MM.1S (cell line): ENCODE data around the gene ADNP.

Experiments
- DNase-seq: peaks from one replicate; pipeline ENCODE4 v3.0.0-alpha.2; 2015
- H2AFZ ChIP-seq: fragments of 300-600 bp; sonication (generic); 2 replicates; pipeline ENCODE4 v1.6.0; 2016; ENCODE audit warnings: antibody characterized with exemption, low read length
- H3F3A ChIP-seq: fragments of 300-600 bp; sonication (generic); 2 replicates; pipeline ENCODE4 v1.6.1; 2016; ENCODE audit warnings: mild to moderate bottlenecking, antibody characterized with exemption, low read length, moderate library complexity, mixed read lengths; ENCODE audit not compliant: insufficient read depth
- H3K27ac ChIP-seq: fragments of 300-600 bp; sonication (generic); 2 replicates; pipeline ENCODE4 v1.5.1; 2016; ENCODE audit warnings: mild to moderate bottlenecking, low read length
- H3K27me3 ChIP-seq: fragments of 300-600 bp; sonication (generic); replicated peaks from 2 replicates; pipeline ENCODE4 v1.6.0; 2016; ENCODE audit warnings: low read length; ENCODE audit not compliant: insufficient read depth
- H3K36me3 ChIP-seq: fragments of 300-600 bp; sonication (generic); replicated peaks from 2 replicates; pipeline ENCODE4 v1.6.1; 2016; ENCODE audit warnings: mild to moderate bottlenecking, low read length, mixed read lengths; ENCODE audit not compliant: insufficient read depth
- H3K4me1 ChIP-seq: fragments of 300-600 bp; sonication (generic); 2 replicates; pipeline ENCODE4 v1.6.1; 2016; ENCODE audit warnings: low read length, mixed read lengths
- H3K4me2 ChIP-seq: fragments of 300-600 bp; sonication (generic); 2 replicates; pipeline ENCODE4 v1.6.0; 2016; ENCODE audit warnings: low read depth, low read length
- H3K4me3 ChIP-seq: fragments of 300-600 bp; sonication (generic); 2 replicates; pipeline ENCODE4 v1.5.1; 2016; ENCODE audit warnings: low read length, mixed read lengths
- H3K79me2 ChIP-seq: fragments of 300-600 bp; sonication (generic); 2 replicates; pipeline ENCODE4 v1.6.1; 2016; ENCODE audit warnings: mixed run types, low read length, mixed read lengths
- H3K9ac ChIP-seq: fragments of 300-600 bp; sonication (generic); 2 replicates; pipeline ENCODE4 v1.6.1; 2016; ENCODE audit warnings: low read length, mixed read lengths
- H3K9me2 ChIP-seq: fragments of 300-600 bp; sonication (generic); replicated peaks from 2 replicates; pipeline ENCODE4 v1.6.1; 2016; ENCODE audit warnings: mild to moderate bottlenecking, low read length, mixed read lengths; ENCODE audit not compliant: insufficient read depth
- H3K9me3 ChIP-seq: fragments of 300-600 bp; sonication (generic); replicated peaks from 2 replicates; pipeline ENCODE4 v1.6.1; 2016; ENCODE audit warnings: mild to moderate bottlenecking, low read length, mixed read lengths; ENCODE audit not compliant: insufficient read depth
- H4K20me1 ChIP-seq: fragments of 300-600 bp; sonication (generic); 2 replicates; pipeline ENCODE4 v1.6.1; 2016; ENCODE audit warnings: mild to moderate bottlenecking, low read length, moderate library complexity, mixed read lengths; ENCODE audit not compliant: insufficient read depth
- EZH2 ChIP-seq: fragments of 300-600 bp; sonication (generic); optimal IDR thresholded peaks from 2 replicates; pipeline ENCODE3; 2017; ENCODE audit warnings: low read depth, mild to moderate bottlenecking, antibody characterized with exemption, low read length, mixed read lengths
- EZH2phosphoT487 ChIP-seq: fragments of 300-600 bp; sonication (generic); IDR thresholded peaks from 2 replicates; pipeline ENCODE4 v1.6.1; 2018; ENCODE audit warnings: antibody characterized with exemption, low read length
- TF ChIP-seq, protein P1 (sequence below): fragments of 300-600 bp; sonication (generic); IDR thresholded peaks from 2 replicates; pipeline ENCODE4 v1.5.1; 2016; ENCODE audit warnings: antibody characterized with exemption, low read length, mixed read lengths

ADNP gene

GRCh38 chr20:50866036-50866685, 65.1 kb downstream of the ADNP start:
- Histone ChIP-seq H3K4me1 (no peaks in the 10 kb centered on the region), H3K79me2 (no peaks in the 10 kb centered on the region), H3K36me3 (no peaks in the 10 kb centered on the region), H2AFZ (no peak overlapping the region), H3K9me3 (no peaks in the 10 kb centered on the region), H3K4me3 (no peak overlapping the region), H3K9me2 (no peaks in the 10 kb centered on the region), H3K27me3 (no peaks in the 10 kb centered on the region), H3K9ac (no peak overlapping the region), H3F3A (no peaks in the 10 kb centered on the region), H4K20me1 (no peaks in the 10 kb centered on the region), H3K4me2 (no peak overlapping the region), H3K27ac (no peak overlapping the region)
- DNase-seq = no peak
- TF ChIP-seq, protein P1, sequence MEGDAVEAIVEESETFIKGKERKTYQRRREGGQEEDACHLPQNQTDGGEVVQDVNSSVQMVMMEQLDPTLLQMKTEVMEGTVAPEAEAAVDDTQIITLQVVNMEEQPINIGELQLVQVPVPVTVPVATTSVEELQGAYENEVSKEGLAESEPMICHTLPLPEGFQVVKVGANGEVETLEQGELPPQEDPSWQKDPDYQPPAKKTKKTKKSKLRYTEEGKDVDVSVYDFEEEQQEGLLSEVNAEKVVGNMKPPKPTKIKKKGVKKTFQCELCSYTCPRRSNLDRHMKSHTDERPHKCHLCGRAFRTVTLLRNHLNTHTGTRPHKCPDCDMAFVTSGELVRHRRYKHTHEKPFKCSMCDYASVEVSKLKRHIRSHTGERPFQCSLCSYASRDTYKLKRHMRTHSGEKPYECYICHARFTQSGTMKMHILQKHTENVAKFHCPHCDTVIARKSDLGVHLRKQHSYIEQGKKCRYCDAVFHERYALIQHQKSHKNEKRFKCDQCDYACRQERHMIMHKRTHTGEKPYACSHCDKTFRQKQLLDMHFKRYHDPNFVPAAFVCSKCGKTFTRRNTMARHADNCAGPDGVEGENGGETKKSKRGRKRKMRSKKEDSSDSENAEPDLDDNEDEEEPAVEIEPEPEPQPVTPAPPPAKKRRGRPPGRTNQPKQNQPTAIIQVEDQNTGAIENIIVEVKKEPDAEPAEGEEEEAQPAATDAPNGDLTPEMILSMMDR = no peak
- TF ChIP-seq EZH2 (no peak), EZH2phosphoT487 (no peak)

- no peaks in the 10 kb centered on the region for H3K36me3 ChIP-seq
- H3K9ac ChIP-seq = no peak overlapping the region
- H3K4me1 ChIP-seq = no peaks in the 10 kb centered on the region
Observed at GRCh38 chr20:50865591-50865990, 65.6 kb downstream of the ADNP start.

GRCh38 chr20:50865114-50865513, 66.1 kb downstream of the ADNP start:
- Histone ChIP-seq H3K9ac (no peak overlapping the region), H3K36me3 (no peaks in the 10 kb centered on the region), H3F3A (no peaks in the 10 kb centered on the region), H3K4me3 (no peak overlapping the region), H2AFZ (no peak overlapping the region), H3K9me3 (no peaks in the 10 kb centered on the region), H3K4me1 (no peaks in the 10 kb centered on the region), H3K79me2 (no peaks in the 10 kb centered on the region), H3K27ac (no peak overlapping the region), H3K4me2 (no peak overlapping the region), H4K20me1 (no peaks in the 10 kb centered on the region), H3K27me3 (no peaks in the 10 kb centered on the region), H3K9me2 (no peaks in the 10 kb centered on the region)
- TF ChIP-seq, protein P1 = no peak
- no peak for TF ChIP-seq EZH2phosphoT487
- no peak for TF ChIP-seq EZH2
- DNase-seq = no peak

More at GRCh38 chr20:50865591-50865990, 65.6 kb downstream of the ADNP start:
- no peak overlapping the region for H3K4me3 ChIP-seq
- no peaks in the 10 kb centered on the region for H4K20me1 ChIP-seq
- H3K9me3 ChIP-seq = no peaks in the 10 kb centered on the region
- no peak for TF ChIP-seq EZH2
- TF ChIP-seq, protein P1 = no peak
- TF ChIP-seq EZH2phosphoT487 = no peak
- no peak overlapping the region for H3K4me2 ChIP-seq
- H2AFZ ChIP-seq = no peak overlapping the region
- H3K27me3 ChIP-seq = no peaks in the 10 kb centered on the region
- no peaks in the 10 kb centered on the region for H3K79me2 ChIP-seq
- no peak for DNase-seq
- no peak overlapping the region for H3K27ac ChIP-seq
- H3K9me2 ChIP-seq = no peaks in the 10 kb centered on the region
- no peaks in the 10 kb centered on the region for H3F3A ChIP-seq
